ENCODE data around the gene LRRC42. TPM values are rescaled to one million over a fixed set of nuclear protein-coding genes. Genes with fewer than 3 reads are reported as not detected.

LRRC42 gene
- total RNA-seq, 1 donor from 2014 or later: 30.1 TPM

- peaks cover 40% of the 10 kb centered on the region for H3K36me3 Mint-ChIP-seq (ENCODE audit: unreplicated experiment)
- no peak for DNase-seq (ENCODE audit: extremely low spot score, unreplicated experiment)
- no peak overlapping the region for H3K27ac Mint-ChIP-seq (ENCODE audit: unreplicated experiment)
- no peaks in the 10 kb centered on the region for H3K27me3 Mint-ChIP-seq (ENCODE audit: unreplicated experiment)
- TF ChIP-seq CTCF (IDR thresholded peaks at IDR 0.05): no peak
- H3K9me3 Mint-ChIP-seq (ENCODE audit: unreplicated experiment): no peaks in the 10 kb centered on the region
- peaks cover under 1% of the 10 kb centered on the region for H3K4me1 Mint-ChIP-seq (ENCODE audit: unreplicated experiment)
- no peak overlapping the region for H3K4me3 Mint-ChIP-seq (ENCODE audit: unreplicated experiment)
These were observed 16.2 kb downstream of the LRRC42 start for GRCh38 chr1:53962395-53962794.

GRCh38 chr1:53963460-53963859 is 17.3 kb downstream of the LRRC42 start:
- H3K36me3 Mint-ChIP-seq (ENCODE audit: unreplicated experiment): peaks cover 48% of the 10 kb centered on the region
- no peaks in the 10 kb centered on the region for H3K9me3 Mint-ChIP-seq (ENCODE audit: unreplicated experiment)
- H3K27me3 Mint-ChIP-seq (ENCODE audit: unreplicated experiment): no peaks in the 10 kb centered on the region
- H3K4me1 Mint-ChIP-seq (ENCODE audit: unreplicated experiment): no peaks in the 10 kb centered on the region
- TF ChIP-seq CTCF (IDR thresholded peaks at IDR 0.05): no peak
- DNase-seq (ENCODE audit: extremely low spot score, unreplicated experiment): no peak
- H3K27ac Mint-ChIP-seq (ENCODE audit: unreplicated experiment): no peak overlapping the region
- H3K4me3 Mint-ChIP-seq (ENCODE audit: unreplicated experiment): no peak overlapping the region

GRCh38 chr1:53964109-53964508 is 18.0 kb downstream of the LRRC42 start:
- H3K4me1 Mint-ChIP-seq (ENCODE audit: unreplicated experiment): no peaks in the 10 kb centered on the region
- H3K27me3 Mint-ChIP-seq (ENCODE audit: unreplicated experiment): no peaks in the 10 kb centered on the region
- H3K27ac Mint-ChIP-seq (ENCODE audit: unreplicated experiment): no peak overlapping the region
- no peak overlapping the region for H3K4me3 Mint-ChIP-seq (ENCODE audit: unreplicated experiment)
- peaks cover 52% of the 10 kb centered on the region for H3K36me3 Mint-ChIP-seq (ENCODE audit: unreplicated experiment)
- no peaks in the 10 kb centered on the region for H3K9me3 Mint-ChIP-seq (ENCODE audit: unreplicated experiment)
- DNase-seq (ENCODE audit: extremely low spot score, unreplicated experiment): no peak
- TF ChIP-seq CTCF (IDR thresholded peaks at IDR 0.05): no peak

GRCh38 chr1:53966794-53967193 is 20.6 kb downstream of the LRRC42 start:
- no peak for DNase-seq (ENCODE audit: extremely low spot score, unreplicated experiment)
- Mint-ChIP-seq H3K4me3 (ENCODE audit: unreplicated experiment) (no peak overlapping the region), H3K4me1 (ENCODE audit: unreplicated experiment) (peaks cover 3% of the 10 kb centered on the region), H3K27ac (ENCODE audit: unreplicated experiment) (no peak overlapping the region), H3K27me3 (ENCODE audit: unreplicated experiment) (no peaks in the 10 kb centered on the region), H3K36me3 (ENCODE audit: unreplicated experiment) (peaks cover 57% of the 10 kb centered on the region), H3K9me3 (ENCODE audit: unreplicated experiment) (no peaks in the 10 kb centered on the region)
- TF ChIP-seq CTCF (IDR thresholded peaks at IDR 0.05): no peak

- Mint-ChIP-seq H3K27me3 (ENCODE audit: unreplicated experiment) (no peaks in the 10 kb centered on the region), H3K9me3 (ENCODE audit: unreplicated experiment) (no peaks in the 10 kb centered on the region), H3K4me3 (ENCODE audit: unreplicated experiment) (no peak overlapping the region), H3K36me3 (ENCODE audit: unreplicated experiment) (peaks cover 50% of the 10 kb centered on the region), H3K4me1 (ENCODE audit: unreplicated experiment) (peaks cover 6% of the 10 kb centered on the region), H3K27ac (ENCODE audit: unreplicated experiment) (no peak overlapping the region)
- DNase-seq (ENCODE audit: extremely low spot score, unreplicated experiment): no peak
- no peak for TF ChIP-seq CTCF (IDR thresholded peaks at IDR 0.05)
These were observed 21.4 kb downstream of the LRRC42 start for GRCh38 chr1:53967409-53968124.
